ENCODE measurements around the gene SRRM1. TPM values are rescaled to one million over a fixed set of nuclear protein-coding genes. Genes with fewer than 3 reads are reported as not detected.

Gene SRRM1
- total and polyA plus RNA-seq, 2 donors (not counting 3 experiments of a cell fraction or from before 2014, with no cell fraction given): 39.7 to 163 TPM

- Histone ChIP-seq H3K4me3 (replicated peaks in 1 of 3; ENCODE audit: insufficient read depth in 1 of 3, low read depth in 1 of 3, low read length in 3 of 3) (no peak overlapping the region), H3K27ac (ENCODE audit: insufficient read depth, low read depth, low read length) (no peak overlapping the region), H3K4me1 (ENCODE audit: control insufficient read depth, extremely low read depth, insufficient read depth, low read length) (peaks cover 15% of the 10 kb centered on the region), H3K79me2 (ENCODE audit: control insufficient read depth, insufficient read depth, low read length) (no peaks in the 10 kb centered on the region), H4K20me1 (replicated peaks; ENCODE audit: control insufficient read depth, extremely low read depth, insufficient read depth, low read length) (no peaks in the 10 kb centered on the region), H3K4me2 (ENCODE audit: insufficient read depth, low read length) (no peak overlapping the region), H3K36me3 (ENCODE audit: control insufficient read depth in 2 of 2, extremely low read depth in 1 of 2, insufficient read depth in 2 of 2, low read length in 2 of 2) (no peaks in the 10 kb centered on the region), H2AFZ (ENCODE audit: low read depth, low read length) (no peak overlapping the region), H3K9me1 (replicated peaks; ENCODE audit: control insufficient read depth, extremely low read depth, insufficient read depth, low read length) (no peaks in the 10 kb centered on the region), H3K27me3 (ENCODE audit: control insufficient read depth in 2 of 2, insufficient read depth in 2 of 2, low read length in 2 of 2) (no peaks in the 10 kb centered on the region), H3K9me3 (replicated peaks; ENCODE audit: control insufficient read depth, insufficient read depth, low read length) (no peaks in the 10 kb centered on the region), H3K9ac (replicated peaks; ENCODE audit: extremely low read depth, insufficient read depth, low read length) (no peak overlapping the region)
- BruUV-seq (replicated peaks): no TSS peak
- intact Hi-C loops (cut with micrococcal nuclease): no loop called here
- ChIA-PET CTCF (interaction anchor here (8.2 kb wide), 1 partner anchor 15 kb away, joined by 58 read pairs; no protein-coding TSS in a partner anchor), POLR2A (interaction anchor here (0.5 to 0.6 kb wide), 2 partner anchors 19 to 45 kb away, joined by 4 to 5 read pairs; no protein-coding TSS in a partner anchor)
- DNase-seq (ENCODE audit: low read depth, low spot score) (no peak), FAIRE-seq (no peak)
- TF ChIP-seq POLR2A (IDR thresholded peaks at IDR 0.05; ENCODE audit: low read depth, low read length): no peak
- TF ChIP-seq CTCF (IDR thresholded peaks at IDR 0.05; ENCODE audit: extremely low read depth in 1 of 2, insufficient read depth in 1 of 2, low read depth in 1 of 2, low read length in 2 of 2): no peak
- no peak for TF ChIP-seq MAX (IDR thresholded peaks at IDR 0.05; ENCODE audit: insufficient read depth, insufficient read length)
- TF ChIP-seq MYC (IDR thresholded peaks at IDR 0.05; ENCODE audit: low read depth, low read length): no peak
- TF ChIP-seq POLR2AphosphoS5 (IDR thresholded peaks at IDR 0.05; ENCODE audit: insufficient read depth, low read depth, low read length): no peak
- TF ChIP-seq GATA2 (IDR thresholded peaks at IDR 0.05; ENCODE audit: insufficient read depth, insufficient read length, low read depth, low read length): no peak
- TF ChIP-seq FOS (IDR thresholded peaks at IDR 0.05; ENCODE audit: borderline replicate concordance, insufficient read depth, low read length): no peak
- TF ChIP-seq EZH2 (IDR thresholded peaks at IDR 0.05; ENCODE audit: borderline replicate concordance, low read depth, low read length, severe bottlenecking): no peak
- TF ChIP-seq JUN (IDR thresholded peaks at IDR 0.05; ENCODE audit: borderline replicate concordance, insufficient read depth, insufficient read length, low read depth): no peak
- dilution Hi-C loops (cut with MboI; ENCODE audit: extremely low pct_ligation_motif_present, low sequenced_read_pairs): no loop called here
These were observed 59.6 kb downstream of the SRRM1 start for GRCh38 chr1:24702511-24703293.

Data from endothelial cell of umbilical vein (primary cell).